ENCODE measurements around the gene L2HGDH.

- TF ChIP-seq TAF1 (IDR thresholded peaks at IDR 0.05; ENCODE audit: borderline replicate concordance, insufficient read depth, low read length) (no peak), POLR2AphosphoS5 (IDR thresholded peaks at IDR 0.05; ENCODE audit: low read depth, low read length) (no peak), SIN3A (IDR thresholded peaks at IDR 0.05; ENCODE audit: borderline replicate concordance, insufficient read depth, low read length) (no peak)
- TF ChIP-seq, protein P1, sequence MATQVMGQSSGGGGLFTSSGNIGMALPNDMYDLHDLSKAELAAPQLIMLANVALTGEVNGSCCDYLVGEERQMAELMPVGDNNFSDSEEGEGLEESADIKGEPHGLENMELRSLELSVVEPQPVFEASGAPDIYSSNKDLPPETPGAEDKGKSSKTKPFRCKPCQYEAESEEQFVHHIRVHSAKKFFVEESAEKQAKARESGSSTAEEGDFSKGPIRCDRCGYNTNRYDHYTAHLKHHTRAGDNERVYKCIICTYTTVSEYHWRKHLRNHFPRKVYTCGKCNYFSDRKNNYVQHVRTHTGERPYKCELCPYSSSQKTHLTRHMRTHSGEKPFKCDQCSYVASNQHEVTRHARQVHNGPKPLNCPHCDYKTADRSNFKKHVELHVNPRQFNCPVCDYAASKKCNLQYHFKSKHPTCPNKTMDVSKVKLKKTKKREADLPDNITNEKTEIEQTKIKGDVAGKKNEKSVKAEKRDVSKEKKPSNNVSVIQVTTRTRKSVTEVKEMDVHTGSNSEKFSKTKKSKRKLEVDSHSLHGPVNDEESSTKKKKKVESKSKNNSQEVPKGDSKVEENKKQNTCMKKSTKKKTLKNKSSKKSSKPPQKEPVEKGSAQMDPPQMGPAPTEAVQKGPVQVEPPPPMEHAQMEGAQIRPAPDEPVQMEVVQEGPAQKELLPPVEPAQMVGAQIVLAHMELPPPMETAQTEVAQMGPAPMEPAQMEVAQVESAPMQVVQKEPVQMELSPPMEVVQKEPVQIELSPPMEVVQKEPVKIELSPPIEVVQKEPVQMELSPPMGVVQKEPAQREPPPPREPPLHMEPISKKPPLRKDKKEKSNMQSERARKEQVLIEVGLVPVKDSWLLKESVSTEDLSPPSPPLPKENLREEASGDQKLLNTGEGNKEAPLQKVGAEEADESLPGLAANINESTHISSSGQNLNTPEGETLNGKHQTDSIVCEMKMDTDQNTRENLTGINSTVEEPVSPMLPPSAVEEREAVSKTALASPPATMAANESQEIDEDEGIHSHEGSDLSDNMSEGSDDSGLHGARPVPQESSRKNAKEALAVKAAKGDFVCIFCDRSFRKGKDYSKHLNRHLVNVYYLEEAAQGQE (IDR thresholded peaks at IDR 0.05; ENCODE audit: insufficient read depth in 1 of 2, low read depth in 2 of 2, low read length in 2 of 2) = no peak
These were observed 64.8 kb downstream of the L2HGDH start for GRCh38 chr14:50247245-50247644.
